Subcutaneous abdominal adipose tissue (tissue), 5 donors: Measurements from ENCODE around the gene PLEKHM2.

ENCODE experiments used
- H3K27ac ChIP-seq: one replicate; pipeline ENCODE4 v1.7.0; 2013; ENCODE audit warnings: low read depth, mild to moderate bottlenecking, inconsistent platforms, low read length, moderate library complexity
- H3K27me3 ChIP-seq, 5 donors: one replicate each; pipeline ENCODE4 v1.7.0; 2013; ENCODE audit warnings: low read length in 5 of 5, inconsistent platforms in 1 of 5; ENCODE audit not compliant: control insufficient read depth in 5 of 5, insufficient read depth in 4 of 5
- H3K36me3 ChIP-seq, 5 donors: one replicate each; pipeline ENCODE4 v1.7.0; 2013; ENCODE audit warnings: low read length in 5 of 5; ENCODE audit not compliant: control insufficient read depth in 5 of 5, insufficient read depth in 5 of 5
- H3K4me1 ChIP-seq, 5 donors: one replicate each; pipeline ENCODE4 v1.7.0; 2013; ENCODE audit warnings: low read length in 5 of 5, mild to moderate bottlenecking in 3 of 5, moderate library complexity in 1 of 5; ENCODE audit not compliant: control insufficient read depth in 5 of 5, insufficient read depth in 5 of 5
- H3K4me3 ChIP-seq, 5 donors: one replicate each; pipeline ENCODE4 v1.7.0; 2013; ENCODE audit warnings: low read length in 5 of 5, low read depth in 1 of 5
- H3K9ac ChIP-seq, 5 donors: one replicate each; pipeline ENCODE4 v1.7.0; 2013; ENCODE audit warnings: low read length in 5 of 5, mild to moderate bottlenecking in 4 of 5, moderate library complexity in 3 of 5
- H3K9me3 ChIP-seq, 5 donors: one replicate each; pipeline ENCODE4 v1.7.0; 2013; ENCODE audit warnings: low read length in 5 of 5; ENCODE audit not compliant: control insufficient read depth in 5 of 5
- donor health status: healthy.
- donor health status: healthy.
- donor health status: healthy.
- donor health status: healthy.
- donor health status: healthy.

Gene PLEKHM2

GRCh38 chr1:15722411-15722810 is 38.3 kb downstream of the PLEKHM2 start:
- no peaks in the 10 kb centered on the region for H3K27me3 ChIP-seq
- peak overlapping the region; percentile 58 for H3K27ac ChIP-seq
- peaks cover 2 to 94% (median 79%) of the 10 kb centered on the region in 5 donors for H3K36me3 ChIP-seq
- H3K4me1 ChIP-seq: peaks cover 0 to 25% (median 11%) of the 10 kb centered on the region in 5 donors
- H3K9me3 ChIP-seq: no peaks in the 10 kb centered on the region
- H3K4me3 ChIP-seq: no peak overlapping the region
- peak overlapping the region in 2 of 5 donors; percentile 28 to 42 for H3K9ac ChIP-seq

GRCh38 chr1:15722836-15723532 is 38.9 kb downstream of the PLEKHM2 start:
- Histone ChIP-seq H3K36me3 (peaks cover 2 to 94% (median 79%) of the 10 kb centered on the region in 5 donors), H3K9me3 (no peaks in the 10 kb centered on the region), H3K4me3 (no peak overlapping the region), H3K27me3 (no peaks in the 10 kb centered on the region), H3K9ac (peak overlapping the region in 2 of 5 donors; percentile 28 to 42), H3K4me1 (peaks cover 0 to 22% (median 11%) of the 10 kb centered on the region in 5 donors), H3K27ac (peak overlapping the region; percentile 58)

GRCh38 chr1:15723631-15724246 is 39.6 kb downstream of the PLEKHM2 start:
- Histone ChIP-seq H3K4me1 (peaks cover 0 to 17% (median 11%) of the 10 kb centered on the region in 5 donors), H3K27me3 (no peaks in the 10 kb centered on the region), H3K9me3 (no peaks in the 10 kb centered on the region), H3K27ac (peak overlapping the region; percentile 58), H3K4me3 (no peak overlapping the region), H3K9ac (peak overlapping the region in 1 of 5 donors; percentile 42), H3K36me3 (peaks cover under 1 to 94% (median 79%) of the 10 kb centered on the region in 5 donors)

GRCh38 chr1:15724949-15725880 is 41.1 kb downstream of the PLEKHM2 start:
- H3K4me3 ChIP-seq: no peak overlapping the region
- H3K27me3 ChIP-seq: no peaks in the 10 kb centered on the region
- H3K9me3 ChIP-seq: no peaks in the 10 kb centered on the region
- H3K9ac ChIP-seq: peak overlapping the region in 1 of 5 donors; percentile 13
- H3K27ac ChIP-seq: no peak overlapping the region
- peaks cover 0 to 17% (median 11%) of the 10 kb centered on the region in 5 donors for H3K4me1 ChIP-seq
- peaks cover 0 to 94% (median 79%) of the 10 kb centered on the region in 5 donors for H3K36me3 ChIP-seq

GRCh38 chr1:15726508-15726907 is 42.4 kb downstream of the PLEKHM2 start:
- no peak overlapping the region for H3K9ac ChIP-seq
- peaks cover 0 to 94% (median 79%) of the 10 kb centered on the region in 5 donors for H3K36me3 ChIP-seq

GRCh38 chr1:15727021-15727420 is 42.9 kb downstream of the PLEKHM2 start:
- H3K27me3 ChIP-seq: no peaks in the 10 kb centered on the region
- H3K4me1 ChIP-seq: peaks cover 0 to 17% (median 11%) of the 10 kb centered on the region in 5 donors
- H3K9me3 ChIP-seq: no peaks in the 10 kb centered on the region
- no peak overlapping the region for H3K27ac ChIP-seq
- no peak overlapping the region for H3K9ac ChIP-seq
- H3K4me3 ChIP-seq: no peak overlapping the region
- peaks cover 0 to 94% (median 82%) of the 10 kb centered on the region in 5 donors for H3K36me3 ChIP-seq

More at GRCh38 chr1:15726508-15726907, 42.4 kb downstream of the PLEKHM2 start:
- Histone ChIP-seq H3K4me3 (no peak overlapping the region), H3K27me3 (no peaks in the 10 kb centered on the region), H3K4me1 (peaks cover 0 to 17% (median 11%) of the 10 kb centered on the region in 5 donors), H3K9me3 (no peaks in the 10 kb centered on the region), H3K27ac (no peak overlapping the region)

- H3K9ac ChIP-seq: no peak overlapping the region
- H3K4me1 ChIP-seq: peaks cover 0 to 15% (median 11%) of the 10 kb centered on the region in 5 donors
- peaks cover 0 to 96% (median 84%) of the 10 kb centered on the region in 5 donors for H3K36me3 ChIP-seq
- H3K27ac ChIP-seq: no peak overlapping the region
- H3K4me3 ChIP-seq: no peak overlapping the region
- no peaks in the 10 kb centered on the region for H3K27me3 ChIP-seq
- no peaks in the 10 kb centered on the region for H3K9me3 ChIP-seq
Observed at GRCh38 chr1:15727424-15727823, 43.3 kb downstream of the PLEKHM2 start.

- Histone ChIP-seq H3K4me3 (no peak overlapping the region), H3K9me3 (no peaks in the 10 kb centered on the region), H3K36me3 (peaks cover 0 to 96% (median 84%) of the 10 kb centered on the region in 5 donors), H3K27me3 (no peaks in the 10 kb centered on the region), H3K9ac (no peak overlapping the region), H3K27ac (no peak overlapping the region), H3K4me1 (peaks cover 0 to 9% (median 7%) of the 10 kb centered on the region in 5 donors)
Observed at GRCh38 chr1:15727866-15728534, 43.9 kb downstream of the PLEKHM2 start.

GRCh38 chr1:15728937-15729657 is 45.0 kb downstream of the PLEKHM2 start:
- no peak overlapping the region for H3K9ac ChIP-seq
- no peak overlapping the region for H3K4me3 ChIP-seq
- no peaks in the 10 kb centered on the region for H3K27me3 ChIP-seq
- H3K36me3 ChIP-seq: peaks cover 0 to 97% (median 91%) of the 10 kb centered on the region in 5 donors
- H3K9me3 ChIP-seq: no peaks in the 10 kb centered on the region
- H3K4me1 ChIP-seq: no peaks in the 10 kb centered on the region
- no peak overlapping the region for H3K27ac ChIP-seq
